ENCODE results near the gene TXNDC11. TPM values are rescaled to one million over a fixed set of nuclear protein-coding genes. Genes with fewer than 3 reads are reported as not detected.

Gene TXNDC11
- total RNA-seq, 2 experiments from 2014 or later = 28.4 to 29.9 TPM

- Mint-ChIP-seq H3K9me3 (no peaks in the 10 kb centered on the region), H3K4me3 (no peak overlapping the region), H3K27me3 (no peaks in the 10 kb centered on the region), H3K27ac (peak overlapping the region; percentile 38), H3K36me3 (peaks cover 25% of the 10 kb centered on the region), H3K4me1 (ENCODE audit: low read depth) (peaks cover 7% of the 10 kb centered on the region)
- ChIA-PET POLR2A (no interaction called here), CTCF (interaction anchor here (1.1 kb wide), 1 partner anchor 34 kb away, joined by 4 read pairs; no protein-coding TSS in a partner anchor)
- intact Hi-C loops (cut with micrococcal nuclease) = no loop called here
- no peak for DNase-seq
Observed at GRCh38 chr16:11748404-11749254, 6.0 kb upstream of the TXNDC11 start.

- CTCF ChIA-PET = interaction anchor here (0.6 to 1.1 kb wide), 2 partner anchors 34 to 542 kb away, joined by 3 to 4 read pairs; no protein-coding TSS in a partner anchor
Observed at GRCh38 chr16:11747949-11748403, 5.3 kb upstream of the TXNDC11 start.

DNA sequence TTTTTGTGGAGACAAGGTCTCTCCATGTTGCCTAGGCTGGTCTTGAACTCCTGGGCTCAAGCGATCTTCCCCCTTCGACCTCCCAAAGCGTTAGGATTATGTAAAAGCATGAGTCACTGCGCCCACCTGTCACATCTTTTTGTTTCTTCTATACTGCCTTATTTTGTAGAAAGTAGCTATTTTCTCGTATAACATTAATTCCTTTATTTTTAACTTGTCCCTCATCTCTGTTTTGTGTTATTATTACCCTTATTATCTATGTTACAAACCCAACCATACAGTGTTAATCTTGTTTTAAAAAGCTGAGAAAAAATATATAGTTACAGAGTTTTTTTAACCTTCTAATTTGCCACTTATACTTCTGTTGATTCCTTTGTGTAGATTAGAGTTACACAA is 1.4 kb upstream of the TXNDC11 start:
- Mint-ChIP-seq H3K4me1 (ENCODE audit: low read depth) (peaks cover 34% of the 10 kb centered on the region), H3K9me3 (no peaks in the 10 kb centered on the region), H3K4me3 (peak overlapping the region; percentile 88), H3K36me3 (peaks cover 14% of the 10 kb centered on the region), H3K27ac (no peak overlapping the region), H3K27me3 (no peaks in the 10 kb centered on the region)
- ChIA-PET CTCF (interaction anchor here (1.1 to 5.7 kb wide), 3 partner anchors 30 to 212 kb away, joined by 3 to 38 read pairs (median 7); partner anchors contain the start of gene ZC3H7A), POLR2A (interaction anchor here (0.7 to 4.3 kb wide), 6 partner anchors 42 to 1239 kb away, joined by 3 to 50 read pairs (median 5); partner anchors contain the start of genes LITAF, RSL1D1 and ZC3H7A)
- DNase-seq = no peak
- intact Hi-C loops (cut with micrococcal nuclease) = loop anchor here (5.0 kb wide), 1 partner anchor 162 kb away; no protein-coding TSS in a partner anchor

More at GRCh38 chr16:11747949-11748403, 5.3 kb upstream of the TXNDC11 start:
- H3K4me1 Mint-ChIP-seq (ENCODE audit: low read depth) = peaks cover 10% of the 10 kb centered on the region
- no peak overlapping the region for H3K4me3 Mint-ChIP-seq
- no peaks in the 10 kb centered on the region for H3K27me3 Mint-ChIP-seq
- H3K36me3 Mint-ChIP-seq = peaks cover 23% of the 10 kb centered on the region
- H3K27ac Mint-ChIP-seq = peak overlapping the region; percentile 38
- intact Hi-C loops (cut with micrococcal nuclease) = no loop called here
- H3K9me3 Mint-ChIP-seq = no peaks in the 10 kb centered on the region
- POLR2A ChIA-PET = interaction anchor here (1.4 kb wide), 1 partner anchor 102 kb away, joined by 3 read pairs; no protein-coding TSS in a partner anchor
- no peak for DNase-seq

GRCh38 chr16:11743308-11744074 is 834 bp upstream of the TXNDC11 start:
- Mint-ChIP-seq H3K4me1 (ENCODE audit: low read depth) (peaks cover 39% of the 10 kb centered on the region), H3K4me3 (peak overlapping the region; percentile 88)
- DNase-seq = peak; percentile 52

DNA sequence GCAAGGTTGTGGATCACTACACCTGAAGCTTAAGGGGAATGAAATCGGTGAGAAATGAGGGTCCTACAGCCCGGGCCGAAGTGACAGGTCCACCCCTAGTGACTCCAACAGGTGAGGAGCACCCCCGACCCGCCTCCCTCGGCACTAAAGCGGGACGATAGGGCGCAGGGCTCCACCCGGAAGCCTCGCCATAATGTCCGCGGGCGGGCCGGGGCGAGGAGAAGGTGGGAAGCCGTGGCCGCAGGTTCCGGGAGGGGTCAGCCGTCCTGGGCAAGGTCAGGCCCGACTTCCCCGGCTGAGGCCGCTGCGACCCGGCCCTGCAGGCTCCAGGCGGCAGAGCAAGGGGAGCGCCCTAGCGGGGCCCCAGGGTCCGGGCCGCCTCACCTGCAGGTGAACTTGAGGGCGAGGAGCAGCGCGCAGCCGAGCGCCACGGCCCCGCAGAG is 543 bp downstream of the TXNDC11 start:
- no peaks in the 10 kb centered on the region for H3K27me3 Mint-ChIP-seq
- peak; percentile 65 for DNase-seq
- ChIA-PET CTCF (interaction anchor here (1.1 to 5.7 kb wide), 5 partner anchors 23 to 55 kb away, joined by 3 to 38 read pairs (median 4); partner anchors contain the start of gene ZC3H7A), POLR2A (interaction anchor here (0.6 to 4.3 kb wide), 17 partner anchors 9 to 776 kb away, joined by 3 to 50 read pairs (median 3); partner anchors contain the start of genes GSPT1, LITAF, RSL1D1 and SOCS1)
- H3K4me3 Mint-ChIP-seq = peak overlapping the region; percentile 89
- peaks cover 51% of the 10 kb centered on the region for H3K4me1 Mint-ChIP-seq (ENCODE audit: low read depth)
- peak overlapping the region; percentile 89 for H3K27ac Mint-ChIP-seq
- H3K9me3 Mint-ChIP-seq = no peaks in the 10 kb centered on the region
- H3K36me3 Mint-ChIP-seq = peaks cover 19% of the 10 kb centered on the region
- intact Hi-C loops (cut with micrococcal nuclease) = loop anchor here (1.0 to 5.0 kb wide), 5 partner anchors 41 to 174 kb away; partner anchors contain the start of genes RSL1D1 and ZC3H7A

More at GRCh38 chr16:11743308-11744074, 834 bp upstream of the TXNDC11 start:
- POLR2A ChIA-PET = interaction anchor here (0.7 to 4.3 kb wide), 18 partner anchors 8 to 1239 kb away, joined by 3 to 50 read pairs (median 4); partner anchors contain the start of genes GSPT1, LITAF, RSL1D1 and SOCS1
- H3K36me3 Mint-ChIP-seq = peaks cover 14% of the 10 kb centered on the region
- intact Hi-C loops (cut with micrococcal nuclease) = loop anchor here (1.0 to 5.0 kb wide), 3 partner anchors 107 to 325 kb away; partner anchors contain the start of gene RSL1D1
- CTCF ChIA-PET = interaction anchor here (0.9 to 5.7 kb wide), 7 partner anchors 24 to 212 kb away, joined by 3 to 38 read pairs (median 3); partner anchors contain the start of gene ZC3H7A
- H3K27ac Mint-ChIP-seq = peak overlapping the region; percentile 94
- no peaks in the 10 kb centered on the region for H3K9me3 Mint-ChIP-seq
- no peaks in the 10 kb centered on the region for H3K27me3 Mint-ChIP-seq

DNA sequence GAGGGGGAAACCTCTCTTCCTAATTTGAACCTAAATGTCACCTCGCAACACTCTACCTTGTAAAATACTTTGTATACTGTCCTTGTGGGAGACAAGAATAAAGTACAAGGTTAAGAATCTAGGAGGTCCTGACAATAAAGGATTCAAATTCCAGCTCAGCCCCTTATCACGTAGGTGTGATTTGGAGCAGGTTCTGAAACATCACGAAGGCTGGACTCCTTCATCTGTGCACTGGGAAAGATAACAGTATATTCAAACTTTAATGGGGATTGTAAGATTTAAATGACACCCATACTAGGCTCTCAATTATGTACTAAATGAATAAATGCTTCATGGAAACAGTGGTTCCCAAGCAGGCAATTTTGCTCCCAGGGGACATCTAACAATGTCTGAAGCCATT is 2.1 kb downstream of the TXNDC11 start:
- H3K4me1 Mint-ChIP-seq (ENCODE audit: low read depth) = peaks cover 61% of the 10 kb centered on the region
- POLR2A ChIA-PET = interaction anchor here (4.3 kb wide), 1 partner anchor 57 kb away, joined by 50 read pairs; the partner anchor contains the start of gene ZC3H7A
- no peaks in the 10 kb centered on the region for H3K9me3 Mint-ChIP-seq
- H3K27ac Mint-ChIP-seq = peak overlapping the region; percentile 32
- peaks cover 27% of the 10 kb centered on the region for H3K36me3 Mint-ChIP-seq
- H3K27me3 Mint-ChIP-seq = no peaks in the 10 kb centered on the region
- peak overlapping the region; percentile 89 for H3K4me3 Mint-ChIP-seq
- CTCF ChIA-PET = interaction anchor here (5.7 kb wide), 1 partner anchor 57 kb away, joined by 38 read pairs; the partner anchor contains the start of gene ZC3H7A
- no peak for DNase-seq
- intact Hi-C loops (cut with micrococcal nuclease) = loop anchor here (5.0 kb wide), 1 partner anchor 158 kb away; no protein-coding TSS in a partner anchor

GRCh38 chr16:11738742-11739544 is 3.7 kb downstream of the TXNDC11 start:
- ChIA-PET POLR2A (interaction anchor here (1.5 kb wide), 1 partner anchor 58 kb away, joined by 4 read pairs; no protein-coding TSS in a partner anchor), CTCF (interaction anchor here (0.6 to 5.7 kb wide), 2 partner anchors 58 to 248 kb away, joined by 3 to 38 read pairs; partner anchors contain the start of gene ZC3H7A)
- Mint-ChIP-seq H3K27me3 (no peaks in the 10 kb centered on the region), H3K27ac (peak overlapping the region; percentile 2), H3K36me3 (peaks cover 35% of the 10 kb centered on the region), H3K9me3 (no peaks in the 10 kb centered on the region), H3K4me1 (ENCODE audit: low read depth) (peaks cover 66% of the 10 kb centered on the region), H3K4me3 (peak overlapping the region; percentile 27)
- DNase-seq = no peak
- intact Hi-C loops (cut with micrococcal nuclease) = no loop called here

GRCh38 chr16:11737713-11738112 is 4.9 kb downstream of the TXNDC11 start:
- Mint-ChIP-seq H3K4me1 (ENCODE audit: low read depth) (peaks cover 62% of the 10 kb centered on the region), H3K27me3 (no peaks in the 10 kb centered on the region), H3K36me3 (peaks cover 44% of the 10 kb centered on the region), H3K27ac (no peak overlapping the region), H3K4me3 (no peak overlapping the region), H3K9me3 (no peaks in the 10 kb centered on the region)
- DNase-seq = no peak
- CTCF ChIA-PET = interaction anchor here (0.6 to 1.3 kb wide), 2 partner anchors 204 to 366 kb away, joined by 3 to 4 read pairs; no protein-coding TSS in a partner anchor
- intact Hi-C loops (cut with micrococcal nuclease) = no loop called here
- POLR2A ChIA-PET = no interaction called here

GRCh38 chr16:11736903-11737302 is 5.8 kb downstream of the TXNDC11 start:
- H3K36me3 Mint-ChIP-seq = peaks cover 50% of the 10 kb centered on the region
- ChIA-PET CTCF (interaction anchor here (1.0 to 2.1 kb wide), 3 partner anchors 22 to 365 kb away, joined by 4 to 11 read pairs (median 5); partner anchors contain the start of gene ZC3H7A), POLR2A (no interaction called here)
- peaks cover 66% of the 10 kb centered on the region for H3K4me1 Mint-ChIP-seq (ENCODE audit: low read depth)
- intact Hi-C loops (cut with micrococcal nuclease) = no loop called here
- DNase-seq = no peak
- H3K27ac Mint-ChIP-seq = no peak overlapping the region
- H3K4me3 Mint-ChIP-seq = no peak overlapping the region
- H3K27me3 Mint-ChIP-seq = no peaks in the 10 kb centered on the region
- no peaks in the 10 kb centered on the region for H3K9me3 Mint-ChIP-seq

DNA sequence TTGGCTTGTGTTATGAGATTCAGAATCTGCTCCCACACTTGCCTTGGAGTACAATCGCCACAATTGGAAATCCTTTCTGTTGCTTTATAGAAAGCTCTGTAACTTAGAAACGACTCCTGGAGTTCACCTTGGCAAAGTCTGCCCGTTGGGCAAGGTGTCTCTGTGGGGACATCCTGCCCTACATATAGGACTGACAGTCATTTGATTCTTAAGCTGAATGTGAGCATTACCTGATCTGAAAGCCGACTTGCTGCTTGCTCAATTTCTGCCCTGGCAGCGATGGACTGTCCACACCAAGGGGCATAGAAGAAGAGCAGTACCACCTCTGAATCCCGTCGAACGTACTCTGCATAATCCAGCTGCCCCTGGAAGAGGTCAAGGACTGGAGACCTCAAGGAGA is 6.9 kb downstream of the TXNDC11 start:
- ChIA-PET POLR2A (no interaction called here), CTCF (interaction anchor here (0.7 to 2.1 kb wide), 2 partner anchors 21 to 62 kb away, joined by 3 to 11 read pairs; partner anchors contain the start of gene ZC3H7A)
- Mint-ChIP-seq H3K9me3 (no peaks in the 10 kb centered on the region), H3K27me3 (no peaks in the 10 kb centered on the region), H3K4me3 (no peak overlapping the region), H3K27ac (no peak overlapping the region), H3K4me1 (ENCODE audit: low read depth) (peaks cover 58% of the 10 kb centered on the region), H3K36me3 (peaks cover 49% of the 10 kb centered on the region)
- DNase-seq = no peak
- intact Hi-C loops (cut with micrococcal nuclease) = no loop called here
